Right kidney (tissue), 9 donors: ENCODE data around the gene NBPF14.
"Not testable (repeated sequence)": the region's sequence is repeated elsewhere in the genome, so short reads cannot be mapped to it uniquely, and the experiment has no call there.

Experiments
- DNase-seq: peaks from one replicate; pipeline ENCODE4 v3.0.0-alpha.2; 2016
- long read RNA-seq, 8 donors: transcript quantifications; one replicate each; lab custom pipeline, GENCODE V29; 2026

The NBPF14 gene, protein sequence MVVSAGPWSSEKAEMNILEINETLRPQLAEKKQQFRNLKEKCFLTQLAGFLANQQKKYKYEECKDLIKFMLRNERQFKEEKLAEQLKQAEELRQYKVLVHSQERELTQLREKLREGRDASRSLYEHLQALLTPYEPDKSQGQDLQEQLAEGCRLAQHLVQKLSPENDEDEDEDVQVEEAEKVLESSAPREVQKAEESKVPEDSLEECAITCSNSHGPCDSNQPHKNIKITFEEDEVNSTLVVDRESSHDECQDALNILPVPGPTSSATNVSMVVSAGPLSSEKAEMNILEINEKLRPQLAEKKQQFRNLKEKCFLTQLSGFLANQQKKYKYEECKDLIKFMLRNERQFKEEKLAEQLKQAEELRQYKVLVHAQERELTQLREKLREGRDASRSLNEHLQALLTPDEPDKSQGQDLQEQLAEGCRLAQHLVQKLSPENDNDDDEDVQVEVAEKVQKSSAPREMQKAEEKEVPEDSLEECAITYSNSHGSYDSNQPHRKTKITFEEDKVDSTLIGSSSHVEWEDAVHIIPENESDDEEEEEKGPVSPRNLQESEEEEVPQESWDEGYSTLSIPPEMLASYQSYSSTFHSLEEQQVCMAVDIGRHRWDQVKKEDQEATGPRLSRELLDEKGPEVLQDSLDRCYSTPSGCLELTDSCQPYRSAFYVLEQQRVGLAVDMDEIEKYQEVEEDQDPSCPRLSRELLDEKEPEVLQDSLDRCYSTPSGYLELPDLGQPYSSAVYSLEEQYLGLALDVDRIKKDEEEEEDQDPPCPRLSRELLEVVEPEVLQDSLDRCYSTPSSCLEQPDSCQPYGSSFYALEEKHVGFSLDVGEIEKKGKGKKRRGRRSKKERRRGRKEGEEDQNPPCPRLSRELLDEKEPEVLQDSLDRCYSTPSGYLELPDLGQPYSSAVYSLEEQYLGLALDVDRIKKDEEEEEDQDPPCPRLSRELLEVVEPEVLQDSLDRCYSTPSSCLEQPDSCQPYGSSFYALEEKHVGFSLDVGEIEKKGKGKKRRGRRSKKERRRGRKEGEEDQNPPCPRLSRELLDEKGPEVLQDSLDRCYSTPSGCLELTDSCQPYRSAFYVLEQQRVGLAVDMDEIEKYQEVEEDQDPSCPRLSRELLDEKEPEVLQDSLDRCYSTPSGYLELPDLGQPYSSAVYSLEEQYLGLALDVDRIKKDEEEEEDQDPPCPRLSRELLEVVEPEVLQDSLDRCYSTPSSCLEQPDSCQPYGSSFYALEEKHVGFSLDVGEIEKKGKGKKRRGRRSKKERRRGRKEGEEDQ (N-terminal part only)
- long read RNA-seq, donor 1, partial matches to known transcripts, result 0 of 7 reads
- long read RNA-seq, donor 1, other reads (novel, unspliced or antisense), result 7 of 7 reads
- long read RNA-seq, donor 2, result 0 reads
- long read RNA-seq, donor 3, result 0 reads
- long read RNA-seq, donor 4, partial matches to known transcripts, result 0 of 17 reads
- long read RNA-seq, donor 4, other reads (novel, unspliced or antisense), result 16 of 17 reads
- long read RNA-seq, donor 5, partial matches to known transcripts, result 0 of 19 reads
- long read RNA-seq, donor 5, other reads (novel, unspliced or antisense), result 19 of 19 reads
- long read RNA-seq, donor 6, partial matches to known transcripts, result 0 of 1 reads
- long read RNA-seq, donor 6, other reads (novel, unspliced or antisense), result 0 of 1 reads
- long read RNA-seq, donor 7, partial matches to known transcripts, result 0 of 3 reads
- long read RNA-seq, donor 7, other reads (novel, unspliced or antisense), result 0 of 3 reads
- long read RNA-seq, donor 8, partial matches to known transcripts, result 128 of 141 reads
- long read RNA-seq, donor 8, other reads (novel, unspliced or antisense), result 13 of 141 reads

- not testable (repeated sequence) for DNase-seq
Measured at GRCh38 chr1:148595911-148596310, at the start of gene NBPF14. Gene NBPF14 (minus strand): TSS chr1:148596011. CDS start chr1:148595717, 294 bp downstream.

- DNase-seq, result not testable (repeated sequence)
Measured at GRCh38 chr1:148625451-148625850, 29.6 kb upstream of the NBPF14 start.

DNA sequence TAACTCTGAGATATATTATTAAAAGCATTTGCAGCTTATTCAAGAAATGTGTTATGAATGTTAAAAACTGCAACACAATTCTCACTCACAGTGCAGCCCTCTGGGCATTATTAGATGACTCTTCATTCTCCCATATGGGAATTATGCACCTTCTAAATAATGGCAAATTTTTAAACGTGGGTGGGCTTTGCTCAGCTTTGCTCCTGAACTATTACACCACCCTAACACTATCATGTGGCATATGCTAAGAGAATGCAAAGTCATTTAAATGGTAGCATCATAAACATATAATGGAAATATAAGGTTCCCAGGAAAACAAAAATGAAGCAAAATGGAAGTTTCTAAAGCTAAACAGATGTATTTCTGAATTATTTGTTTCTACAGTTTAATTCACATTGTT lies 22.4 kb upstream of the NBPF14 start:
- not testable (repeated sequence) for DNase-seq

DNA sequence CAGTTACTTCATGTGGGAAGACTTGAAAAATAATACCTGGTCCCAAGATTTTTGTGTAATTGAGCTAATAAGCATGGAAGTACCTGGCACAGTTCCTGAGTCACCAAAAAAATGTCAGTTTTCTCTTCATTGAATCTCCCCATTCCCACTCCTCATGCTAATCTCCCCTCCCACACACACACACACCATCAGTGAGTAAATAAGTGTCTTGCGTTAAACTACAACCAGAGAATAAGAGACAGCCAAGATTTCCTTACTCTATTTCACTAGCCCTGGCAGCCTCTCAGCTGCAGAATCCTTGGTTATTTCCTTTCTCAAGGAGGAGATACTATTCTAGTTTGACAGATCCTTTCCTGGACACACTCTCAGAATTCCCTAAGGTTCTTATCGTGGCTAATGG lies 9.5 kb upstream of the NBPF14 start:
- not testable (repeated sequence) for DNase-seq

- DNase-seq, result not testable (repeated sequence)
Measured at GRCh38 chr1:148595360-148595759, 451 bp downstream of the NBPF14 start.

- not testable (repeated sequence) for DNase-seq
Measured at GRCh38 chr1:148591098-148591497, 4.7 kb downstream of the NBPF14 start.

DNA sequence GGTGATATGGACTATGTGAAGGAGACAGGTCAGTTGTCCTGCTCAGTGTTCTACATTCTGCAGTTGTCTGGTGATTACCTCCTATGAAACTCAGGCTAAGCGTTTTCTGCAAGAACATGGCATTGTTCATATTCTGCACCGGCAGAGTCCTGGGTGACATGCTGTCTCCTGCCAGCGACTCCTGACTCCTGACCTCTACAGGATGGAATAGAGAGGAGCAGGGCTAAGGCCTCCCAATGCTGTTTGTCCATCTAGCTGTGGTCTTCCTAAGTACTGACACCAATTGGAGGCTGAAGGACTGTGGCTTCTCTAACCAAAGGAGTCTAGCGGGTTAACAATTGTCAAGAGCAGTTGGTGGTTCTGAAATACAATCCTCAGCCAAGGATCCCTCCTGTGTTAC lies 63.7 kb downstream of the NBPF14 start:
- DNase-seq, result not testable (repeated sequence)

- DNase-seq, result peak; percentile 17
Measured at GRCh38 chr1:148529101-148529567, 66.7 kb downstream of the NBPF14 start.

DNA sequence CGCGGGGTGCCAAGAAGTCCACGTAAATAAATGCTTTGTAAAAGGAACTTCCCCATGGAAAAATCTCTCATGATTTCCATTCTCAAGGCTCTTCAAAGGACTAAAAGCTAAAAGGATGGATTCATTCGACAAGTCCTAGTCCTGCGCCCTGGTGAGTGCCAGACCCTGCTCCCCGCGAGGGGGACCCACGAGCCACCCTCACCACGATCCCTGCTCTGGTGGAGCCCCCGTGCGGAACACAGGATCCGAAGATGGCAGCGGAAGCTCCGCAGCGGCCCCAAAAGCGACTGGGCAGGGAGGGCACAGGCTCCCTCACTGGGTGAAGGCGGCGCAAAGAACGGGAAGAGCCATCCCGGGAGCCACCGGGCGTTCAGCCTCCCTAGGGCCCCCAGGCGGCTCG lies 67.2 kb downstream of the NBPF14 start:
- DNase-seq, result not testable (repeated sequence)

DNA sequence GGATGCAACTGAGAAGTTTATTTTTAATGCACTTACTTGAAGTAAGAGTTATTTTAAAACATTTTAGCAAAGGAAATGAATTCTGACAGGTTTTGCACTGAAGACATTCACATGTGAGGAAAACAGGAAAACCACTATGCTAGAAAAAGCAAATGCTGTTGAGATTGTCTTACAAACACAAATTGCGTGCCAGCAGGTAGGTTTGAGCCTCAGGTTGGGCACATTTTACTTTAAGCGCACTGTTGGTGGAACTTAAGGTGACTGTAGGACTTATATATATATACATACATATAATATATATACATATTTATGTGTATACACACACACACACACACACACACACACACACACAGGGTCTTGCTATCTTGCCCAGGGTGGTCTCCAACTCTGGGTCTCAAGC lies 69.2 kb downstream of the NBPF14 start:
- DNase-seq, result not testable (repeated sequence)

GRCh38 chr1:148523205-148524144 lies 72.3 kb downstream of the NBPF14 start:
- not testable (repeated sequence) for DNase-seq

GRCh38 chr1:148522561-148523204 lies 73.1 kb downstream of the NBPF14 start:
- peak; percentile 69 for DNase-seq

GRCh38 chr1:148522072-148522471 lies 73.7 kb downstream of the NBPF14 start:
- peak; percentile 68 for DNase-seq

DNA sequence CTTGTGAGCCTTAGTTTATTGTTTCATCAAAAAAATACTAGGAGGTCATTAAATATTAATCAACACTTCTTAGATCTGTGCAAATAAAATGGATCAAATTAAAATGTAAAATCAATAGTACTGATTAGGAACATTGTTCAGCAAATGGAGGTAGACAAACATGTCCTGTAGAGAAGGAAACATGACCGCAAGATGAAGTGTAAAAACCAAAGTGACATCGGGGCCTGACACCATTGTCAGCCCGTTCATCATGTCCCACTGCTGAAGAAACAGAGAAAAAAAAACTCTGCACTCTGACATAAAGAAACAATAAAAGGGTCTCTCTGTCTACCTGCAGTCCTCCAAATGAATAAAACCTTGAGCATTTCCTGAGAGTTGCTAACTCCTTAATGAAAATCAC lies 81.5 kb downstream of the NBPF14 start:
- DNase-seq, result not testable (repeated sequence)

- DNase-seq, result not testable (repeated sequence)
Measured at GRCh38 chr1:148512571-148513184, 83.1 kb downstream of the NBPF14 start.

- DNase-seq, result not testable (repeated sequence)
Measured at GRCh38 chr1:148493933-148494332, 101.9 kb downstream of the NBPF14 start.

DNA sequence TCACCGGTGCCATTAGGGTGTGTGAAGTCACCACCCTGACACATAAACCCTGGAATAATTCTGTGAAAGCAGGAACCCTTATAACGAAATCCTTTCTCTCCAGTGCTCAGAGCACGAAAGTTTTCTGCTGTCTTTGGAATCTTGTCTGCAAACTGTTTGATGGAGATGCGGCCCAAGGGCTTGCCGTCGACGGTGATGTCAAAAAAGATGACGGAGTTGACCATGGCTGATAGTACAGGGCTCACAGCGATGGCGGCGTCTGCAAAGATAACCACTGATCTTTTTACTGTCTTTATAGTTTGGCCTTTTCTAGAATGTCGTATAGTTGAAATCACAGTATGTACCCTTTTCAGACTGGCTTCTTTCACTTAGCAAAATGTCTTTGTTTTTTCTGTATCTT lies 112.8 kb downstream of the NBPF14 start, which contains the start of gene PPIAL4G:
Gene PPIAL4G (minus strand): TSS at position 274 of the 400 bp plus-strand sequence. CDS start 50 bp downstream, at position 224.
- not testable (repeated sequence) for DNase-seq
